ENCODE measurements around the gene ULK4.

Gene ULK4

GRCh38 chr3:41630708-41631107 lies 331.2 kb downstream of the ULK4 start:
- no peak for TF ChIP-seq CTCF (IDR thresholded peaks at IDR 0.05; ENCODE audit: control insufficient read depth, insufficient read depth, low read depth, low read length, missing control alignments)
- no peak overlapping the region for H3K4me3 ChIP-seq (ENCODE audit: control insufficient read depth, low read depth, low read length)
- no peak for DNase-seq (ENCODE audit: low read depth)

- no peak for TF ChIP-seq CTCF (IDR thresholded peaks at IDR 0.05; ENCODE audit: control insufficient read depth, insufficient read depth, low read depth, low read length, missing control alignments)
- no peak overlapping the region for H3K4me3 ChIP-seq (ENCODE audit: control insufficient read depth, low read depth, low read length)
- DNase-seq (ENCODE audit: low read depth): no peak
Measured at GRCh38 chr3:41629986-41630385, 331.9 kb downstream of the ULK4 start.

GRCh38 chr3:41629072-41629471 lies 332.8 kb downstream of the ULK4 start:
- no peak for DNase-seq (ENCODE audit: low read depth)

DNA sequence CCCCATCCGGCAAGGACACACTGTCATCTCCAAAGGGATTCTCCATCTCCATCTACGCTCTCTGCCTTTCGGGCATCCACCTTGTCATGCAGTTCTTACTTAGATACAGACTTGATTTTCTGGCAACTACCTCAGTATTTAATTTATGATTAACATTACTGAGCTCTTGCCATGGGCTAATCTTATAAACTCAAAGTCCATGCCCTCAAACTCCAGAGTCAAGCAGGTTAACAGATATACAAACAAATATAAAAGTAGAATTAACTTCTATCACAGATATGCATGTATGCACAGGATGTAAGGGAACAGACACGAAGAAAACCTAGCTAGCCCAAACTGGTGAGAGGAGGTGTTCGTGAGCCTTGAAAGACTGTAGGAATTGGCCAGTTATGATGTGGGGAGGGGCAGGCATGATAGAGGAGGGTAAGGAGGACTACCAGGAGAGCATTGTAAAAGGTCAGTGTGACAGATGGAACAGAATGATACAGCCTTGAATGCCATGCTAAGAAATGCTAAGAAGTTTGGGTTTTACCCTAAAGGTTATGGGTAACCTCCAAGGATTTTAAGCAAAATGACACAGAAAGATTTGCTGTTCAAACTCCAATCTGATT lies 334.3 kb downstream of the ULK4 start:
- no peak overlapping the region for H3K4me3 ChIP-seq (ENCODE audit: control insufficient read depth, low read depth, low read length)
- DNase-seq (ENCODE audit: low read depth): no peak
- no peak for TF ChIP-seq CTCF (IDR thresholded peaks at IDR 0.05; ENCODE audit: control insufficient read depth, insufficient read depth, low read depth, low read length, missing control alignments)

More at GRCh38 chr3:41629072-41629471, 332.8 kb downstream of the ULK4 start:
- TF ChIP-seq CTCF (IDR thresholded peaks at IDR 0.05; ENCODE audit: control insufficient read depth, insufficient read depth, low read depth, low read length, missing control alignments): no peak
- no peak overlapping the region for H3K4me3 ChIP-seq (ENCODE audit: control insufficient read depth, low read depth, low read length)

DNA sequence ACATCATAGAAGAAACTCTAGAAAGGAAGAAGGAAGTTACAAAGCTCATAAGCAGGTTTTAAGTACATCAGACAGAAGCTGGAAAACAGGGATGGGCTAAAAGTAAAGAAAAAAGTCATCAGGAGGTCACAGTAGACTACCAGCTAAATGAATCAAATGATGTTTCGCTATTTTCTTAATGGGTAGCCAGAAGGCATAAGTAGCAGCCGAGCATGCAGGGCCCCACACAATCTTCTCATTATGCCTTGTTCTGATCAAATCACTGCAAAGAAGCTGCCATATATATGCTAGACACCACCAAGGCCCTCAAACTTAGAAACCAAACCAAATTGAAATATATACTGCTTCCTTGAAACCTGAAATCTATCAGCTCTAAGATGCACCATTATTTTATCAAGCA lies 349.1 kb downstream of the ULK4 start:
- TF ChIP-seq CTCF (IDR thresholded peaks at IDR 0.05; ENCODE audit: control insufficient read depth, insufficient read depth, low read depth, low read length, missing control alignments): no peak
- DNase-seq (ENCODE audit: low read depth): no peak
- no peak overlapping the region for H3K4me3 ChIP-seq (ENCODE audit: control insufficient read depth, low read depth, low read length)

DNA sequence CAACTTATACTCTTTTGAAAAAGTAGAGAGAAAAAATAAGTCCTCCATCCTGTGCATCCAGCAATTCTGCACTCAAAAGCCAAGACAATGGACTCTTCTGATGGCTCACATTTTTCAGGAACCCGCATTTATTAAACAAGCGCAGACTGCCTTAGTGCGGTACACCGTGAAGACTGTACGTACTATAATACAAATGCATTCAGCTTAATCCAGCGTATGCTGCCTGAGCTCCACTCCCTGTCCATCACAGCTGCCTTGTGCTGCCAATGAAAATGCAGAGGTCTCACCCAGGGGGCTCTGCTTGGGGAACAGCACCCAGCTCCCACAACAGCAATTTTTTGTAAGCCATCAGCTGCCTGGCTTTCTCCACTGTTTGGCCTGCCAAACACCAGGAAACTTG lies 350.9 kb downstream of the ULK4 start:
- DNase-seq (ENCODE audit: low read depth): no peak
- H3K4me3 ChIP-seq (ENCODE audit: control insufficient read depth, low read depth, low read length): no peak overlapping the region
- TF ChIP-seq CTCF (IDR thresholded peaks at IDR 0.05; ENCODE audit: control insufficient read depth, insufficient read depth, low read depth, low read length, missing control alignments): no peak

DNA sequence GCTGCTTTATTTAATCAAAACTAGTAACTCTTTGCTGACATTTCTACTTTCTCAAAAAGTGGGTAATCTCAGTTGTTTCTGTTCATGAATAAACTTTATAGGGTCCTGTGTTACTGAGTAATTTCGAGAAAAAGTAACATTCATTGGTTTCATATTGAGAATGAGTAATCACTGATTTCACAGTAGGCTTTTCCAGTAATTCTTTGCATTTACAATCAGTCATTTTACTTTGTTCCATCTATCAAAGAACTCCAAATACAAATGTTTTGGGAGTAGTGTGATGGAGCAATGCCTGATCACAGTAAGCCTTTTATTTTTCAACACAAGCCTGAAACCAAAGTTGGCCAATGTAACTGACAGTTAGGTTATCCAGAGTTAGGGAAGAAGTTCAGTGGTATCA lies 353.6 kb downstream of the ULK4 start:
- TF ChIP-seq CTCF (IDR thresholded peaks at IDR 0.05; ENCODE audit: control insufficient read depth, insufficient read depth, low read depth, low read length, missing control alignments): no peak
- no peak overlapping the region for H3K4me3 ChIP-seq (ENCODE audit: control insufficient read depth, low read depth, low read length)
- DNase-seq (ENCODE audit: low read depth): no peak
